Transverse colon (tissue), 4 donors: Measurements from ENCODE around the gene STK32C. TPM values are rescaled to one million over a fixed set of nuclear protein-coding genes. Genes with fewer than 3 reads are reported as not detected.
"Not testable (repeated sequence)": the region's sequence is repeated elsewhere in the genome, so short reads cannot be mapped to it uniquely, and the experiment has no call there.

Source experiments
- DNase-seq: peaks from one replicate; pipeline ENCODE4 v3.0.0-alpha.2; 2019
- H3K27ac ChIP-seq, 4 donors: fragments of 200-600 bp; sonication (generic); 2 replicates each; pipeline ENCODE4 v1.5.1; 2016 to 2018; ENCODE audit warnings: inconsistent platforms in 4 of 4
- H3K27me3 ChIP-seq: fragments of 200-600 bp; sonication (generic); 2 replicates; pipeline ENCODE4 v1.5.1; 2017; ENCODE audit warnings: inconsistent platforms
- H3K36me3 ChIP-seq, 4 donors: fragments of 200-600 bp; sonication (generic); 2 replicates each; pipeline ENCODE4 v1.5.1; 2017 to 2019; ENCODE audit warnings: inconsistent platforms in 4 of 4
- H3K4me1 ChIP-seq, 4 donors: fragments of 200-600 bp; sonication (generic); 2 replicates each; pipeline ENCODE4 v1.5.1; 2017 to 2020; ENCODE audit warnings: inconsistent platforms in 4 of 4
- H3K4me3 ChIP-seq, 4 donors: fragments of 200-600 bp; sonication (generic); 1 replicate in 1 of 4; 2 replicates in 3 of 4; pipeline versions ENCODE4 v1.5.1 to v1.6.1; 2017 to 2019; ENCODE audit warnings: inconsistent platforms in 4 of 4
- H3K9me3 ChIP-seq, 2 donors: fragments of 200-600 bp; sonication (generic); 2 replicates each; pipeline ENCODE4 v1.5.1; 2017 to 2019; ENCODE audit warnings: inconsistent platforms in 2 of 2
- EP300 ChIP-seq: sonication (generic); formaldehyde crosslinking; IDR thresholded peaks from one replicate; pipeline ENCODE4 v1.6.1; 2017; ENCODE audit warnings: antibody characterized with exemption, low read depth
- POLR2A ChIP-seq: fragments of 450-650 bp; IDR thresholded peaks from one replicate; pipeline ENCODE4 v1.6.1; 2016; ENCODE audit warnings: antibody characterized with exemption, mild to moderate bottlenecking, moderate library complexity
- POLR2AphosphoS5 ChIP-seq, 3 donors: sonication (generic); formaldehyde crosslinking; IDR thresholded peaks; one replicate each; pipeline ENCODE4 v1.6.1; 2016; ENCODE audit warnings: antibody characterized with exemption in 3 of 3
- WGBS, 2 donors: methylation state at CpG; one replicate each; pipeline ENCODE4 v1.1.5; 2018; ENCODE audit warnings: low coverage in 1 of 2; 5-methylcytosine and 5-hydroxymethylcytosine counted together
- in situ Hi-C, 4 donors: fragments of 200-750 bp; cut with MboI; loops; one replicate each; pipeline versions ENCODE4 v1.15.0 to v1.15.1; 2017; ENCODE audit warnings: low sequenced_read_pairs in 3 of 4, low pct_ligation_motif_present in 1 of 4, low pct_unique_long_range_greater_than_20kb in 1 of 4
- intact Hi-C: fragments of 100-400 bp; cut with DNase I; formaldehyde crosslinking; loops from one replicate; pipeline ENCODE4 v1.15.1; 2023; ENCODE audit warnings: low total_unique reads
- total RNA-seq, 4 donors: library from RNA; depleted of rRNA; stranded (reverse); fragments of >200 nt; gene quantifications; one replicate each; pipeline ENCODE4 v1.1.0, GENCODE V29; 2016
- TF ChIP-seq, protein P1 (sequence below), 5 experiments: fragments of 200-600 bp in 3 of 5; fragments of 450-650 bp in 2 of 5; sonication (generic) in 3 of 5; IDR thresholded peaks; 1 replicate in 2 of 5; 2 replicates in 3 of 5; pipeline ENCODE4 v1.5.1; 2016 to 2017; ENCODE audit warnings: antibody characterized with exemption in 5 of 5, inconsistent platforms in 3 of 5, mild to moderate bottlenecking in 2 of 5, moderate library complexity in 1 of 5

STK32C gene
- total RNA-seq, 4 donors from 2014 or later = 2.2 to 7.8 (median 3.7) TPM; not detected in 1

DNA sequence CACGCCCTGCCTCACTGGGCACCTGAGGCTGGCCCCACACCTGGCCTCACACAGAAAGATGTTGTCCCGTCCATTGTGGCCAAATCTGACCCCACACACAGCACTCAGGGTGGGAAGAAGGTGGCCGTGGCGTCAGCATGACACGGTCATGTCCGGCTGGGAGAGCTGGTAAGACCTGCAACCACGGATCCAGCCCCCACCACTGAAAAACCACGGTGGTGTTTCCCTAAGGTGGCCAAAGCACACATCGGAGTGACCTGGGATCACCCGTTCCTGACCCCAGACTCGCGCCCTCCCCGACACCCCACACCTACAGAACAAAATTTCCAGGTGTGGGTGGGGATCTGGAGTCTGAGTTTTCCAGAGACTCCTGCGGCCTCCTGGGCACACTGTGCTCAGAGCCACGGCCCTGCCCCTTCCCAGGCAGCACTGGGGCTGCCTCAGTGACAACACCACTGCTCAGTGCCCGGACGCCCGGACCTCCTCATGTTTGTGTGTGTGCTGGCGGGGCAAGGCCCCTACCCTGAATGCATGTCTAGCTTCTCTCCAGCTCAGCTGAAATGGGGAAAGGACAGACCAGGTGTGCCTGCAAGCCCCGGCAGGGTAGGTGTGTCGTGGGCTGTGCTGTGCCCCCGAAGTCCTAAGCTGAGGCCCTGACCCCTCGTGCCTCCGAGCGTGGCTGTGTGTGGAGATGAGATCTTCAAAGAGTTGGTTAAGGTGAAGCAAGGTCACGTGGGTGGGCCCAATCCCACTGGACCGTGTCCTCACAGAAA is 36.1 kb downstream of the STK32C start:
- intact Hi-C loops (no loop called here), in situ Hi-C loops (no loop called here)
- H3K9me3 ChIP-seq = no peaks in the 10 kb centered on the region
- no peak for DNase-seq
- WGBS, 2 donors = 80% methylated on average over 27 of the region's 27 CpGs; no CpG with 5 or more reads in 1 of the 2 donors
- no peaks in the 10 kb centered on the region for H3K36me3 ChIP-seq
- H3K27me3 ChIP-seq = no peaks in the 10 kb centered on the region
- no peak overlapping the region for H3K4me3 ChIP-seq
- TF ChIP-seq POLR2AphosphoS5 (IDR thresholded peaks at IDR 0.05) (no peak), POLR2A (no peak), EP300 (no peak)
- TF ChIP-seq, protein P1, sequence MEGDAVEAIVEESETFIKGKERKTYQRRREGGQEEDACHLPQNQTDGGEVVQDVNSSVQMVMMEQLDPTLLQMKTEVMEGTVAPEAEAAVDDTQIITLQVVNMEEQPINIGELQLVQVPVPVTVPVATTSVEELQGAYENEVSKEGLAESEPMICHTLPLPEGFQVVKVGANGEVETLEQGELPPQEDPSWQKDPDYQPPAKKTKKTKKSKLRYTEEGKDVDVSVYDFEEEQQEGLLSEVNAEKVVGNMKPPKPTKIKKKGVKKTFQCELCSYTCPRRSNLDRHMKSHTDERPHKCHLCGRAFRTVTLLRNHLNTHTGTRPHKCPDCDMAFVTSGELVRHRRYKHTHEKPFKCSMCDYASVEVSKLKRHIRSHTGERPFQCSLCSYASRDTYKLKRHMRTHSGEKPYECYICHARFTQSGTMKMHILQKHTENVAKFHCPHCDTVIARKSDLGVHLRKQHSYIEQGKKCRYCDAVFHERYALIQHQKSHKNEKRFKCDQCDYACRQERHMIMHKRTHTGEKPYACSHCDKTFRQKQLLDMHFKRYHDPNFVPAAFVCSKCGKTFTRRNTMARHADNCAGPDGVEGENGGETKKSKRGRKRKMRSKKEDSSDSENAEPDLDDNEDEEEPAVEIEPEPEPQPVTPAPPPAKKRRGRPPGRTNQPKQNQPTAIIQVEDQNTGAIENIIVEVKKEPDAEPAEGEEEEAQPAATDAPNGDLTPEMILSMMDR (IDR thresholded peaks at IDR 0.05) = no peak
- peaks cover 0 to 9% (median 2%) of the 10 kb centered on the region in 4 donors for H3K4me1 ChIP-seq
- peak overlapping the region in 2 of 4 donors; percentile 16 to 19 for H3K27ac ChIP-seq

GRCh38 chr10:132270721-132271457 is 36.9 kb downstream of the STK32C start:
- H3K4me3 ChIP-seq = no peak overlapping the region
- H3K27ac ChIP-seq = no peak overlapping the region
- intact Hi-C loops = no loop called here
- H3K9me3 ChIP-seq = no peaks in the 10 kb centered on the region
- WGBS, 2 donors = 90% methylated on average over 9 of the region's 11 CpGs; no CpG with 5 or more reads in 1 of the 2 donors
- in situ Hi-C loops = no loop called here
- no peak for DNase-seq
- H3K27me3 ChIP-seq = no peaks in the 10 kb centered on the region
- TF ChIP-seq POLR2AphosphoS5 (IDR thresholded peaks at IDR 0.05) (no peak), EP300 (no peak), POLR2A (no peak)
- TF ChIP-seq, protein P1 (IDR thresholded peaks at IDR 0.05) = no peak
- no peaks in the 10 kb centered on the region for H3K36me3 ChIP-seq
- H3K4me1 ChIP-seq = peaks cover 0 to 9% (median 2%) of the 10 kb centered on the region in 4 donors

DNA sequence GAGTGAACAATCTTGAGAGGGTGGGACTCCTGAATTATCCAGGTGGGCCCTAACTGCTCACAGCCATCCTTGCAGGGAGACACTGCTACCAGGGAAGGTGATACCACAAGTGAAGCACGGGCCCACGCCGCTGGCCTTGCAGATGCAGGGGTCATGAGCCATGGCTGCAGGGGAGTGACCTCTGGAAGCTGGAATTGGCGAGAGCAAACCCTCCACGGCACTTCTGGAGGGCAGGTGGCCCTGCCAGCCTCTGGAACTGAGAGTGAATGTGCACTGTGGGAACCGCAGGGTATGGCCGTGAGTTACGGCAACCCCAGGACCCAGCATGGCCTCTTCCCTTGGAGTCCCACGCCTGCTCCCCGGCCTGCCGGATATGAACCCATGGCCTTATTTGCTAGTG is 37.5 kb downstream of the STK32C start:
- in situ Hi-C loops (no loop called here), intact Hi-C loops (no loop called here)
- Histone ChIP-seq H3K4me1 (peaks cover 0 to 9% (median 2%) of the 10 kb centered on the region in 4 donors), H3K36me3 (no peaks in the 10 kb centered on the region), H3K27me3 (no peaks in the 10 kb centered on the region), H3K27ac (no peak overlapping the region), H3K9me3 (no peaks in the 10 kb centered on the region), H3K4me3 (no peak overlapping the region)
- no peak for DNase-seq
- WGBS, 2 donors = 87% methylated on average over 11 of the region's 11 CpGs; no CpG with 5 or more reads in 1 of the 2 donors
- TF ChIP-seq POLR2AphosphoS5 (IDR thresholded peaks at IDR 0.05) = no peak

GRCh38 chr10:132269266-132270230 is 38.2 kb downstream of the STK32C start:
- TF ChIP-seq POLR2AphosphoS5 (IDR thresholded peaks at IDR 0.05) (no peak), EP300 (no peak), POLR2A (no peak)
- TF ChIP-seq, protein P1 (IDR thresholded peaks at IDR 0.05) = no peak
- DNase-seq = no peak
- H3K9me3 ChIP-seq = no peaks in the 10 kb centered on the region
- no peak overlapping the region for H3K27ac ChIP-seq
- WGBS, 2 donors = 79% methylated on average over 20 of the region's 21 CpGs; no CpG with 5 or more reads in 1 of the 2 donors
- no peaks in the 10 kb centered on the region for H3K36me3 ChIP-seq
- intact Hi-C loops (no loop called here), in situ Hi-C loops (no loop called here)
- H3K4me3 ChIP-seq = no peak overlapping the region
- H3K27me3 ChIP-seq = no peaks in the 10 kb centered on the region
- H3K4me1 ChIP-seq = peaks cover 0 to 9% (median 2%) of the 10 kb centered on the region in 4 donors

DNA sequence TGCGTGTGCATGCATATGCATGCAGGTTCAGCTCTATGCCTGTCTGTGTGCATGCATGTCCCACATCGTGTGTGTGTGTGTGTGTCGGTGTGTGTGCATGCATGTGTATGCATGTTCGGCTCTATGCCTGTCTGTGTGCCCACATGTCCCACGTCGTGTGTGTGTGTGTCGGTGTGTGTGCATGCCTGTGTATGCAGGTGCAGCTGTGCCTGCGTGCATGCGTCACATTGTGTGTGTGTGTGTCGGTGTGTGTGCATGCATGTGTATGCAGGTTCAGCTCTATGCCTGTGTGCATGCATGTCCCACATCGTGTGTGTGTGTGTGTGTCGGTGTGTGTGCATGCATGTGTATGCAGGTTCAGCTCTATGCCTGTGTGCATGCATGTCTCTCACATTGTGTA is 39.8 kb downstream of the STK32C start:
- H3K27ac ChIP-seq, H3K9me3 ChIP-seq, H3K4me3 ChIP-seq, in situ Hi-C loops, H3K4me1 ChIP-seq, H3K27me3 ChIP-seq, H3K36me3 ChIP-seq, intact Hi-C loops, DNase-seq: not testable (repeated sequence)
- WGBS, 2 donors = 96% methylated on average over 10 of the region's 12 CpGs; no CpG with 5 or more reads in 1 of the 2 donors
